Activated T-cell treated with anti-CD3 and anti-CD28 coated beads for 48 hours (primary cell): ENCODE results near the gene ARHGAP15.
"Not testable (repeated sequence)": the region's sequence is repeated elsewhere in the genome, so short reads cannot be mapped to it uniquely, and the experiment has no call there.

ENCODE experiments used
- DNase-seq: peaks from one replicate; pipeline ENCODE4 v3.0.0-alpha.2; 2020; ENCODE audit warnings: low read depth

ARHGAP15 gene

DNA sequence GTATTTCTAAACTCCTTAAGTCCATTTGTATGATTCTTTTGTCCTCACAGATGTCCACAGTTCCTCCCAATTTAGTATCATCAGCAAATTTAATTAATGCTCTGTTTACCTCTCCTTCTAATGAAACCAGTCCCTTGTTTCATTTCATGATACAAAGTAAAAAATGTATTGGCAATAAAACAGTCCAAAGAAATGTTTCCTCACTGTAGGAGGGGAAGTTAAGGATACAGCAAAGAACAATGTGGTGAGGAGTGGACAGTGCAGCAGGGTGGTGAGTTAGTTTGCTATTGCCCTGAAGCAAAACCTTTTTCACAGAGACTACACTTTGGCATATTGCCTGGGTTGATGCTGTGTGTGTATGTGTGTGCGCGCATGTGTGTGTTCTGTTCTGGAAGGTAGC lies 401.5 kb downstream of the ARHGAP15 start:
- no peak for DNase-seq

DNA sequence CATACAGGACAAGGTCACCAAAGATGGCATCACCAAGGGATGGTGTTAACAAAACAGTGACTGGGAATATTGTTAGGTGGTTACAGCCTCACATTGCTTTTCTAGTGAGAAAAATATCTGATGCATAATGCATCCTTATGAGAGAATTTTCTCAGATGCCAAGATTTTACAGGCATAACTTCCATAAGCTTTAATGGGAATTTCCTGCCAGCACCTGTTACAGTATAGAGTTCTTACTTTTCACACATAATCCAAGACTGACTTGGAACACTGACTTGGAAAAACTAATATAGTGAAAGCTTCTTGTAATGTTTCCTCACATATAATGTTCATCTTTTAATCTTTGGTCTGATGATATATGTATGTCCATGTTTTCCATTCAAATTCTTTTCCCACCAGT lies 402.8 kb downstream of the ARHGAP15 start:
- DNase-seq = no peak

DNA sequence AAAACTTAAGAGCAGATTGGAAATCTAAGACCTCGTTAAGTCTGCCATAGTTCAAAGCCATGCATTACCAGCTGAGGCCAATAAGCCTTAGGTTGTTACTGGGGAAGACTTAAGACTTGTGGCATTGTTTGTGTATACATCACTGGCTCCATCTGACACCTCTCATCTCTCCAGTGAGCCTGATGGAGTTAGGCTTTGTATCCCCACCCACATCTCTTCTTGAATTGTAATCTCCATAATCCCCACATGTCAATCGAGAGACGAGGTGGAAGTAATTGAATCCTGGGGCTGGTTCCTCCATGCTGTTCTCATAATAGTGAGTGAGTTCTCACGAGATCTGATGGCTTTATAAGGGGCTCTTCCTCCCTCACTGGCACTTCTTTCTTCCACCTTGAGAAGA lies 404.6 kb downstream of the ARHGAP15 start:
- no peak for DNase-seq

DNA sequence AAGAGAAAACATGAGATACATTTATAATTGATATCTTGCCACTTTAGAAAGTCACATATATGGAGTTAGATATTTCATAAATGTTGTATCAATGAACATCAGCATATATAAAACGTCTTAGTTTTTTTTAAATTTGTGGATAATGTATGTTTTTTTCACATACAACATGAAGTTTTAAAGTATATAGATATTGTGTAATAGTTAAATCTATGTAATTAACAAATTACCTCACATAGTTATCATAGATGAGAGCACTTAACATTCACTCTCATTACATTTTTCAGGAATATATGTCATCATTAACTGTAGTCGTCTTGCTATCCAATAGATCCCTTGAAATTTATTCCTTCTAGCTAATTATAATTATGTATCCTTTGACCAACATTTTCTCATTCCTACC lies 406.6 kb downstream of the ARHGAP15 start:
- DNase-seq = no peak

DNA sequence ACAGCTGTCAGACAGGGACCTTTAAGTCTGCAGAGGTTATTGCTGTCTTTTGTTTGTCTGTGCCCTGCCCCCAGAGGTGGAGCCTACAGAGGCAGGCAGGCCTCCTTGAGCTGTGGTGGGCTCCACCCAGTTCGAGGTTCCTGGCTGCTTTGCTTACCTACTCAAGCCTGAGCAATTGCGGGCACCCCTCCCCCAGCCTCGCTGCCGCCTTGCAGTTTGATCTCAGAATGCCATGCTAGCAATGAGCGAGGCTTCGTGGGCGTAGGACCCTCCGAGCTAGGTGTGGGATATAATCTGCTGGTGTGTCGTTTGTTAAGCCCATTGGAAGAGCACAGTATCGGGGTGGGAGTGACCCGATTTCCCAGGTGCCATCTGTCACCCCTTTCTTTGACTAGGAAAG lies 412.7 kb downstream of the ARHGAP15 start:
- not testable (repeated sequence) for DNase-seq

DNA sequence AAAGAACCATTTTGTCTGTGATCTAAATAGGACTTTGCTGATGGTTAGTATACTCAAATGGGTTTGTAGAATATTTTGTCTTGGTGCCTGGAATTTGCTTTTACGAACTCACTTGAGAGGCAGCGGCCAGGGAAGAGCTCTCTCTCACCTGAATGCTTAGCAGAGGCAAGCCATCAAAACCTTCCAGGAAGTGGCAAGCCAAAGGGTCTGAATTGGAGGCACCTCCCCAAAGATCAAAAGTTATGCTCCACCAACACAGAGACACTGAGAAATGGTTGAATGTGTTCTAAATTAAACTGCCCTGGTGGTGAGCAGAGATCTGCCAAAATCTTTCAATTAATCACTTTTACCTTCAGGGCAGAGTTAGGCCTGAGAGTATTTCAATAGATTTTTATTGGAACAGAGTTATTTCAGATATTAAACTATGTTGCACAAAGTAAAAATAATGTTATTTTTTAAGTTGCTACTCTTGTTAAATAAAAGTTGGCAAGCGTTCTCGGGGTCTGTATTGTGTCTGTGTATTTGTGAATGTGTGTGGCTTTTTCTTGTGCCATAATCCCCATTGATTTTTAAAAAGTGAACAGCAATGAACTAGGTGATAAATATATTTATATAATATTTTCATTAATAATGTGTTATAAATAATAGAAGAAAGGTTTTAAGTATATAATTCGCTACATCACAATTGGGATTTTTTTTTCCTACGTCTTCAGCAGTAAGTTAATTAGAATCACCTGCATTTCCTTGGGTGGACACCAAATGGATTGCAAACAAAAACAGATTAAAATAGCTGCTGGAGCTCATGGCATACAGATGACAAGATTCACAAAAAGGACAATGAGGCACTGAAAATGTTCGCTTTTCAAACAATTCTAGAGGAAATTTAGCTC lies 416.1 kb downstream of the ARHGAP15 start:
- DNase-seq = no peak

DNA sequence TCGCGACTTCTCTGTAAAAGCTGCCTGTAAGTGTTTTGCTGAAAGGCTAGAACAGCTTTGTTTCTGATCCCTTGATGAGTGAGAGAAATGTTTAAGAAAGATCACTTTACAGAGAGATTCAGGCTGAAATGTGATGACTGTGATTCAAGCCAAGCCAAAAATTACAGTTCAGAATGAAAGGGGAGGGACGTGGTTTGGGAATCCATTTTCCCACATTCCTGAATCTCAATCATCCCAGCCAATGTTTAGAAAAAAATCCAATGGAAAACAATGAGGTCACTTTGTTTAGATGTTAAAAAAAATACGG lies 416.7 kb downstream of the ARHGAP15 start:
- no peak for DNase-seq

DNA sequence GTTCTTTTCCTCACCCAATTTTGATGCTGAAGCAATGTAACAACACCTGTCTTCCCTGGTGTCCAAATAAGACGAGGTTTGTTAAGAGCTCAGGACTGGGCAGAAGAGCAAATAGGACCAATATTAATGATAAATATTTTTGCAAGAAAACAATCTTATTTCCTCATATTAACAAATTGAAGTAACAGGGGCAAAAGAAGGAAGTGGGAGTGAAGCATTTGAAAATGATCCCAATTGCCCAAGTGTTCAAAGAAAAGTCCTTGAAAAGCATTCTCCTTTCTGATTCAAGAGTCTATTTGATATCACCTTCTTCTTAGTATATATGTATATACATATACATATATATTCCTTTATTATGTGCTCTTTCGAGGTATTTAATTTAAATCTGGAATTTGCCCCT lies 418.8 kb downstream of the ARHGAP15 start:
- no peak for DNase-seq

DNA sequence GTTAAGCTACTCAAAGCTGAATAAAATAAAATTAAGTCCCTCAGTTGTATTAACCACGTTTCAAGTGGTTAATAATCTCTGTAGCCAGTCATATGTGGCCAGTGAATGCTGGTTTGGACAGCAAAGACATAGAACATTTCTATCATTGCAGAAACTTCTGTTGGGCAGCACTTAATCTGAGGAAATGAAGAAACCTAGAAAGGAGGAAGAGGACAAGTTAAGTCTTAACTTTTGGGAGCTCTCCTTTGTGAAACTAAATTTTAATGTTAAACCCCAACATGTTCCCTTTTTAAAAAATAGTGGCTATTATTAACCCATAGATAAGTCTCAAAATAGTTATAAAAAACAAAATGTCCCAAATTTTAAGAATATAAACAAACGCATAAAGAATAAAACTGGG lies 421.3 kb downstream of the ARHGAP15 start:
- no peak for DNase-seq

DNA sequence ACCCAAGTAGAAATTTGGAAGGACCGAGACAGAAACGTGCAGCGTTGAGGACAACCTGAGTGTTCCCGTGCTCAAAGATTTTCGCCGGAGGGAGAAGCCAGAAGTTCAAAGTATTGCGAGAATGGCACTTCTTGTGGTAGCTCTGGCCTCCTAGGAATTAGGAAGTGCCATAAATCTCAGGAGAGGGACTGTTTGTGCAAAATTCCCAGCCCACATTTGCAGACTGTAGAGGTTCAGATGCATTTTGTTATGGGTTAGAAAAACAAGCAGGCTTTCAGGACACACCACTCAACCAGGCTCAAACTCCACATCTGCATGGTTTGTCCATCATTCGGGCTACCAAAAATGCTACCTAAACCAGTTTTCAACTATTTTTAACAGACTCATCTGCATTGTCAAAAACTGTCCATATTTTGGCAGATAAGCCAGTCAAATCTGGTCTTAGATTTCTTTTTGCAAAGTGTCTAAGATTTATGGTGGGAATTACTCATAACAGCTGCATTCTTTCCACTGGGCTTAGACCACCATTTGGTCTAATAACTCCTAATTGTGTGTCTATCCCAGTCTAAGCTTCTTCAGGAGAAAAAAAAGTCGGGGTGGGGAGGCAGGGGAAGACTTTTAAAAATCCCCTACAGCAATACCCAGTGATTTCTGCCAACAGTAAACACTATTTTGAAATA lies 422.9 kb downstream of the ARHGAP15 start:
- no peak for DNase-seq

DNA sequence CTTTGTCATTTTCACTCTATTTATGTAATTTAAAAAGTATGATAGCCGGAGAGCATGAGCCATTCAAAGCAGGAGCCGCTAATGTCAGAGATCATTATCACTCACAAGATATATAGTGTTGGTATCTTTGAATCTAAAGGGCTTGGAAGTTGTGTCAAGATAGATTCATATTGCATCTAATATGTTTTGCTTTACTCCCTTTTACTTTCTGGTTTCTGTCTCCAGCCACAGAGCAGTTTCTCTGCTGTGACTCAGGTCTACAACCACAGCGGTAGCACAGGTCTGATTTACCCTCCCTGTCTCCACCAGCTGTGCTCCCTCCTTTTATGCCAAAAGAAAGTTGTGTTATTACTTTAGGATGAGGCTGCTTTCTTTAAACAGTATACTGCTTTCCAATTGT lies 424.0 kb downstream of the ARHGAP15 start:
- DNase-seq = peak; percentile 8

DNA sequence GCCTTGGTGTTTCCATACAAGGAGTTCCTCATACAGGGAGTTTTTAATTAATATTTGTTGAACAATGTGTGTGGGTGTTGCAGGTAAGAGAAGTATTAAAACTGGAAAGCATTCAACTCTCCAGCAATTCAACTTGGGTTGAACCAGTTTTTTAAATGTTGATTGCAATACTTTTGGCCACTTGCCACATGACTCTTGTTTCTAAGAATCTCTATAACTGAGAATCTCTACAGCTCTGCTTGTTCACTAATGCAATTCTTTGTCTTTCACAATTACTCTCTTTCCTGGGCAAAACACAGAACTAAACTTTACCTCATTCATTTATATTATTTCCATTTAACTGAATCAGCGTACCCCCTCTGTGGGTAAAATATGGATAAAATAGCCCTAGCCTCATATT lies 429.4 kb downstream of the ARHGAP15 start:
- DNase-seq = no peak

DNA sequence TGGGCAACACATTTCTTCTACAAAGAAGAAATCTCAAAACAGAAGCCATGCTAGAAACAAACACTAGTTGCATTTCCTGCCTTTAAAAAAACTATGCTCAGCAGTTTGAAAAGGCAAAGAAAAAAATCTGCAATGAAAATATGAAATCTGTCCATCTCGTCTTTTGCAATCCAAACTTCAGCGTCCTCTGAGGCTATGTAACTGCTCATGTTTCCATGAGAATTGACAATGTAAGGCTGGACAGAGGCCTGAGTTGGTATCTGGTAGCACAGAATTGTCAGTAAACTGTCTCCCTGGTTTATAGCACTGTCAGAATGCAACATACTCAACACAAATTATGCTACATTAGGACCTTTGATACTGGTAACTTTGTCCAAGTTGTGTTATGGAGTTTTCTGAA lies 429.9 kb downstream of the ARHGAP15 start:
- DNase-seq = no peak

DNA sequence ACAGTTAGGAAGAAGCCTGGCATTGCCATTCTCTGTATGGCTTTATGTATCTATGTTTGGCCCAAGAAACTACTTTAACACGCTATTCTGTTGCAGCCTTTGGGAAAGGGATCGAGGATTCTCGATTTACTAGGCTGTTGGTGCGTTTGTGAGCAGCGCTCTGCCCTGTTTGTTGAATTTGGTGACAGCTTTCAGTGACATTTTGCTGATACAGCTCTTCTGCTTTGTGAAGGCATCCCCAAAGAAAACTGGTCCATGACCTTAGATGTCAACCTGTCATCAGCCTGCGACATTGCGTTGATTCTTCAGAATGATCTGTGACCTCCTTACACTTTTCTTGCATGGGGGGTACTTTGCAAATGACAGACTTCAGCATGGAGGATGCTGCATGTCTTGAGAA lies 431.5 kb downstream of the ARHGAP15 start:
- no peak for DNase-seq

DNA sequence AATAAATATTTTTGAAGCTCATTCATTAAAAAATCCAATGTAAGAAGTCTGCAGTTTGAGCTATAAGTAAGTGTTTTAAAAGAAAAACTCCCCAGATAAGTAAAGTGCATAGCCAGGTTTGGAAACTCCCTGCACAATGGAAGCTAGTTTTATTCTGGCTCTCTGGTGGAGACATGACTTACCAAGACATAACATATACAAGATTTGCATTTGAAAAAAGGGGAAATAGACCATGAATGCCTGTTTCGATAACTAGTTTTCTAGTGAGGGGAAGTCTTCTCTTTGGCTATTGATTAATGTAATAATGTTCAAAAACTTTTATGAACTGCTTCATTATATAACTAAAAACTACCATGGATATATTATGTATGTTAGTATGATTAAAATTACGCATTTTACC lies 435.2 kb downstream of the ARHGAP15 start:
- no peak for DNase-seq

DNA sequence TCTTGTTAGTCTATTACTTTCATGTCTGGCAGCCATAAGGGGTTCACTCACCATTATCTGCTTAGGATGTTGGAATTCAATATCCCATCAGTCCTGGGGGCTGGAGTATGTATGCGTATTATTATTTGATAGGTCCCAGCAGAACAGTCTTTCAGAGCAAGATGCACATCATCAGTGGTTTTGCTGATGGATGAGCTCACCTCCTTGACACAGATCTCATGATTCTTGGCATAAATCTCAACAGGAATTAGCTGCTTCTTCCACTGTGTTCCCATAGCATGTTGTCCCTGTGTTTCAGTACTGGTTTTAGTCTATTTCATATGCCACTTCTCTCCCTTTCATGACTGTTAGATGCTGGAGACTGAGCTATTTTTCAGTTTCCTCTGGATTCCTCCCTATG lies 442.5 kb downstream of the ARHGAP15 start:
- DNase-seq = no peak

DNA sequence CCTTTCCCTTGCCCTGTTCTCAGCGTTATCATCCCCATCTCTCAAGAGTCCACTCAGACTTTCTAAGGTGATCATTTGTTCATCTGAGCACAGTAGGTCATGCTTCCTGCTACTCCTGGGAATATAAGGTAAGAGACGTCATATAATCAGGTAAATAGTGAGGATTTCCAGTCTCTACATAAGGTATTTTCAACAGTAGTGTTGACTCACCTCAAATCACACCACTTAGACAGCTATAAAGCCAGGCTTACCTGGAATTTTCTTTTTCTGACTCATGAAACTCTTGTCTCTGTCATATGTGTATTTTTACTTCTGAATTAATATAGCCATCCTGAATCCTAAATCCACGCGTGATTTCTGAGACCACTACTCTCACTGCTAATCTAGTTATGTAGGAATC lies 443.2 kb downstream of the ARHGAP15 start:
- no peak for DNase-seq

DNA sequence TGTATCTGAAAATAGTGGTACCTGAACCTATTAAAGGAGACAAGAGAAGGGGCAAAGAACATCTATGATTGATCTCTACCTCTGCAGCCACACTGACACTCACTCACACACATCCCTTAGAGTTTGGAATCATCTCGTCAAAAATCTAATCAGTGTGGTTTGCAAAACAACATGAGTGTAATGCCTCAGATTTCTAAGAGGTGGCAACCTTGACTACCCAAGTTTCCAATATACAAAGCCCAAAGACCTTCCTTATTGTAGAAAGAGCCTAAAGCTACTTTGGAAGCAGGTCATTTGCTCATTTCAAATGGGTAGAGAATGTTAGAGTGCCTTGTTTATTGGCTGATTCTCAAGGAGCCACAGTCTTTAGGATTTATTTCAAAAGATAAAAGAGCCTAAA lies 444.9 kb downstream of the ARHGAP15 start:
- DNase-seq = no peak

DNA sequence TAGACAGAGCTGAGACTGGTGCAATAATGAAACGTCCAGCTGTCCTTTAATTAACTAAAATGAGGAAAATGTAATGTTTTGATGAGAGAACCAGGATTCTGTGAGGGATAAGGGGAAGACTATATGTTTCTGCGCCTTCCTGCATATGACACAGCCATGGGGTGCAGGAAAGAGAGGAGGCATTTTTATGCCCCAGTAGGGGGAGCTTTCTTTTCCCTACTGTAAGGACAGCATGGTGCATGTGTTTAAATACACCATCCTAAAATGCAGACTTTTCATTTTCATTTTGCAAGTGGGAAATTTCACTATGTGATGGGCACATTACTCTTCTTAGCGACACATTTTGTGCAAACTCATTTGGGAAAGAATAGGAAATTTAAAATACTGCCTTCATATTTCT lies 446.1 kb downstream of the ARHGAP15 start:
- DNase-seq = no peak

DNA sequence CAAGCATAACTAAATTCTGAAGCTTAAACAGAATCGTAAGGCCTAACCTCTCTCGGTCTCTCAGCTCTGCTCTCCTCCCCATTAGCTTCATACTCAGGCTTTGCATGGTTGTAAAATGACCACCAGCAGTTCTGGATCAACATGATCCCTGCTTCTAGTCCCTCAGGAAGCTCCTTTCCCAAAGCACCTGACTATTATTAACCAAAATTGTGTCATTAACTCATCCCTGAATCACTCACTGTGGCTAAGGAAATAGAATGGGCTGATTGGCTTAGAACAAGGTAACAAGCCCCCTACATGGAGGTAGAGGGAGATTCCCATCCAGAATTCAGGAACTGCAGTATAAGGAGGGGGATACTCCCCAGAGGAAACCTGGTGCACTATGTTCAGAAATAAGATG lies 448.3 kb downstream of the ARHGAP15 start:
- no peak for DNase-seq

DNA sequence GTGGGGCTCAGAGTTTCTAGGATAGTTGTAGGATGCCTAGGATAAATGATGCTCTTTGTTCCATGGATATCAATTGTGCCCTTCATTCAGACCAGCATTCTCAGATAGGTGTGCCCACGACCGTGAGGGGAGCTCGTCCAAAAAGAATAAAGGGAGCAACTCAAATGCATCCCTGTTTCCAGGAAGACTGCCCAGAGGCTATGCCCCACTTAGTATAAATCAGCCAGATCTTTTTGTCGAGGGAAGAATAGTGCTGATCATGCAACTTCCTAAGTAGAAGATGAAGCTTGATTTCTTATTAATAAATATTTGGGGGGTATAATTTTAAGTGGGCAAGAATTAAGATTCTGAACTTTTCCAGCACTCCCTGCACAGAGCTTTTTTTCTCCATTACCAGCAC lies 450.2 kb downstream of the ARHGAP15 start:
- no peak for DNase-seq

DNA sequence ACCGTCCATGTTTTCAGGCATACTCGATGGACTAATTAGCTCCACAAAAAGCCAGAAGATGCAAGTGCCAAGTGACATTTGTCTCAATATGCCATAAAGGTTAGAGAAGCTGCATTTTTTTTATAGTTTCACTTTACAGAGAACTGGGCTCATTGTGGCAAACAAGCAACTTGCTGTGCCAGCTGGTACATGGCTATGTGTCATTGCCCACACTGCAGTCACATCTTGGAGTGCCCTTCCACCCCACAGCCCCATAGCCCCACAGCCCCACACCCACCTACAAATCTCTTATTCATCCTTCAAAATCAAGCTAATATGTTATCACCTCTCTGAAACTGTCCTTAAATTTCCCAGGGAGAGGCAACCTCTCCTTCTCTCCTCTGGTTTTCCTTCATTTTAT lies 451.9 kb downstream of the ARHGAP15 start:
- DNase-seq = no peak

DNA sequence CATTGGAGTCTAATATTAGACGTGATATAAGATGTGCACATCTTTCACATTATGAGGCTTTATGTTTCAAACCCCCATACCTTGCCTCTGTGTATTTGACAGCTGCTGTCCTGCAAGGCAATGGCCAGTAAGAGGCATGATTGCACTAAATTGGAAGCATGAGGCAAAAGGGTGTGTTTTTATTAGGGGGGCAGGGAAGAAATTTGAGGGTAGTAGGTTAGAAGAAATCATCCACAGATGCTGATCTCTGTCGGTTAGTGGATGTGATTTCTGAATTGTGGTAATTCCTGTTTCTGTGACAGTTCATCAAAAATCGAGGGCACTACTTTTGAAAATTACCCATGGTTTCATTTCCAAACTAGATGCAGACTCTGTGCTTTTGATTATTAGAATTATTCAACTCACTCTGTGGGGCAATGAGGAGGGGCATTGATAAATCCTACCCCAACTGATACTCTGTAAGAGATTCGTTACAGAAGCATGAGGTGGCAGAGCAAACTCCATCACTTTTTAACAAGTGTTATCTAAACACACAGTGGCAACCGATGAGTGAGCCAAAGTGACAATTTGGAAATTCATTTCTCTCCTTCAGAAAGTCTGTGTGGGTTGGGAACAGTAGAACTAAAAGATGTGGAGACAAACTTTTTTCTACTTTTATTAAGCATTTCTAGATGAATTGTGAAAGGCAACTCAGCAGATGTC lies 453.0 kb downstream of the ARHGAP15 start:
- DNase-seq = no peak
